GM10266 (cell line): ENCODE results near the gene TENM4.
A peak's percentile ranks its signal among the peaks of the same experiment; 100 is the strongest.

Experiments used
- DNase-seq: peaks from one replicate; pipeline ENCODE4 v3.0.0; 2012; ENCODE audit errors: extremely low spot score
- CTCF ChIP-seq: IDR thresholded peaks from 2 replicates; pipeline ENCODE4 v1.5.1; 2012; ENCODE audit warnings: mild to moderate bottlenecking, low read depth; ENCODE audit not compliant: control insufficient read depth, insufficient read depth; ENCODE audit errors: missing control alignments

Gene TENM4

GRCh38 chr11:79440571-79441460 is at the start of gene TENM4:
Gene TENM4 (minus strand): TSS chr11:79441030. CDS start chr11:79069944, 371,086 bp downstream.
- TF ChIP-seq CTCF = peak; percentile 34
- DNase-seq = peak; percentile 35

- no peak for DNase-seq
- TF ChIP-seq CTCF = no peak
These were observed 47.5 kb upstream of the TENM4 start for GRCh38 chr11:79488286-79488685.

- no peak for DNase-seq
- TF ChIP-seq CTCF = no peak
These were observed 46.6 kb upstream of the TENM4 start for GRCh38 chr11:79487412-79487811.

- no peak for DNase-seq
- TF ChIP-seq CTCF = no peak
These were observed 45.6 kb upstream of the TENM4 start for GRCh38 chr11:79486242-79486984.

- no peak for DNase-seq
- TF ChIP-seq CTCF = no peak
These were observed 44.9 kb upstream of the TENM4 start for GRCh38 chr11:79485694-79486093.

GRCh38 chr11:79484872-79485271 is 44.0 kb upstream of the TENM4 start:
- TF ChIP-seq CTCF = no peak
- DNase-seq = no peak

- no peak for TF ChIP-seq CTCF
- DNase-seq = peak; percentile 49
These were observed 42.0 kb upstream of the TENM4 start for GRCh38 chr11:79482800-79483199.
